K562 (cell line): ENCODE data around the gene MDC1. TPM values are rescaled to one million over a fixed set of nuclear protein-coding genes. Genes with fewer than 3 reads are reported as not detected.

Experiments
- ADNP ChIP-seq: fragments of 200-800 bp; sonication (Bioruptor generic); IDR thresholded peaks from 2 replicates; pipeline ENCODE4 v1.6.1; 2016; ENCODE audit warnings: missing genetic modification characterization, missing compliant biosample characterization
- BCOR ChIP-seq: fragments of 450-650 bp; IDR thresholded peaks from 2 replicates; pipeline ENCODE4 v1.6.1; 2016
- BRD9 ChIP-seq: fragments of 450-650 bp; IDR thresholded peaks from 2 replicates; pipeline ENCODE4 v1.6.1; 2018; ENCODE audit warnings: low read depth; ENCODE audit not compliant: partially characterized antibody
- CBX2 ChIP-seq: fragments of 200-600 bp; sonication (generic); IDR thresholded peaks from one replicate; pipeline ENCODE4 v1.6.1; 2012; ENCODE audit warnings: mild to moderate bottlenecking, low read length, inconsistent platforms; ENCODE audit not compliant: insufficient read depth, poor library complexity, severe bottlenecking
- CREB3 ChIP-seq: fragments of 450-650 bp; conservative IDR thresholded peaks from 2 replicates; pipeline ENCODE4 v1.6.1; 2016; ENCODE audit warnings: missing genetic modification characterization, low read depth, mild to moderate bottlenecking, missing compliant biosample characterization, moderate library complexity
- CTBP1 ChIP-seq: fragments of 450-650 bp; IDR thresholded peaks from 2 replicates; pipeline ENCODE4 v1.6.1; 2016; ENCODE audit warnings: borderline replicate concordance
- DPF2 ChIP-seq: fragments of 450-650 bp; IDR thresholded peaks from 2 replicates; pipeline ENCODE4 v1.6.1; 2016
- KDM1A ChIP-seq, 2 experiments: fragments of 450-650 bp; IDR thresholded peaks; 2 replicates each; pipeline ENCODE4 v1.6.1; 2016; ENCODE audit warnings: mild to moderate bottlenecking in 2 of 2
- MITF ChIP-seq: IDR thresholded peaks from 2 replicates; pipeline ENCODE4 v1.6.1; 2014; ENCODE audit warnings: antibody characterized with exemption
- POLR3G ChIP-seq: IDR thresholded peaks from 2 replicates; pipeline ENCODE4 v1.6.1; 2011; ENCODE audit not compliant: insufficient read length, insufficient replicate concordance; ENCODE audit errors: extremely low read depth
- SMARCB1 ChIP-seq: IDR thresholded peaks from 2 replicates; pipeline ENCODE4 v1.6.1; 2011; ENCODE audit warnings: improper control_type of control experiment, low read depth; ENCODE audit not compliant: insufficient read length
- SMARCE1 ChIP-seq: fragments of 450-650 bp; IDR thresholded peaks from 2 replicates; pipeline ENCODE4 v1.7.1; 2016; ENCODE audit warnings: mild to moderate bottlenecking
- SRSF1 ChIP-seq: fragments of 200-400 bp; formaldehyde crosslinking; IDR thresholded peaks from 2 replicates; pipeline ENCODE4 v1.6.1; 2017; ENCODE audit warnings: mild to moderate bottlenecking, low read depth, low read length, moderate library complexity
- TOE1 ChIP-seq, 2 experiments: fragments of 450-650 bp in 1 of 2; sonication (generic) in 1 of 2; formaldehyde crosslinking in 1 of 2; IDR thresholded peaks; 2 replicates each; pipeline versions ENCODE4 v1.7.1 to v1.8.0; 2016 to 2022; ENCODE audit warnings: borderline replicate concordance in 2 of 2, mild to moderate bottlenecking in 2 of 2, antibody characterized with exemption in 1 of 2, inconsistent platforms in 1 of 2, low read depth in 1 of 2, missing genetic modification reagents in 1 of 2, moderate library complexity in 1 of 2
- TSC22D4 ChIP-seq: fragments of 450-650 bp; IDR thresholded peaks from 2 replicates; pipeline ENCODE4 v1.6.1; 2016; ENCODE audit warnings: missing genetic modification characterization, missing biosample characterization, control low read depth
- WHSC1 ChIP-seq: IDR thresholded peaks from one replicate; pipeline ENCODE4 v1.6.1; 2012; ENCODE audit warnings: low read length, control low read depth, inconsistent platforms
- ZBTB2 ChIP-seq: fragments of 450-650 bp; IDR thresholded peaks from 2 replicates; pipeline ENCODE4 v1.6.1; 2016; ENCODE audit warnings: antibody characterized with exemption
- ZFP36 ChIP-seq: fragments of 150-350 bp; IDR thresholded peaks from 2 replicates; pipeline ENCODE4 v1.6.1; 2018; ENCODE audit warnings: low read length, low read depth; ENCODE audit not compliant: partially characterized antibody
- polyA plus RNA-seq, 8 experiments: library from polyadenylated mRNA; depleted of rRNA in 4 of 8; stranded (reverse) in 5 of 8; unstranded in 3 of 8; fragments of >200 nt; fragmentation: Nextera tagmentation in 2 of 8; fragmentation: Illumina TruSeq in 1 of 8; extraction: Ambion mirVana in 2 of 8; extraction: Trizol in 1 of 8; gene quantifications; 2 replicates each; pipeline versions ENCODE4 v1.2.1 to v1.2.3, GENCODE V29; 2011 to 2014; ENCODE audit warnings: inconsistent platforms in 1 of 8, missing spikeins in 1 of 8
- total RNA-seq, 7 experiments: library from RNA; depleted of rRNA in 6 of 7; stranded (reverse); fragments of >200 nt in 6 of 7; fragmentation: Illumina TruSeq in 2 of 7; extraction: Trizol in 2 of 7; gene quantifications; 2 replicates each; pipeline versions ENCODE4 v1.2.1 to v1.2.3, GENCODE V29; 2011 to 2021; ENCODE audit warnings: low replicate concordance in 1 of 7
- TF ChIP-seq, protein P1 (sequence below): IDR thresholded peaks from 3 replicates; pipeline ENCODE4 v1.6.1; 2011; ENCODE audit warnings: borderline replicate concordance, mild to moderate bottlenecking, moderate library complexity; ENCODE audit not compliant: insufficient read length; ENCODE audit errors: extremely low read depth
- TF ChIP-seq, protein P2 (sequence below): fragments of 250-450 bp; sonication (Bioruptor Pico); IDR thresholded peaks from 2 replicates; pipeline ENCODE4 v1.8.0; 2022; ENCODE audit warnings: moderate library complexity, mild to moderate bottlenecking, inconsistent platforms

The MDC1 gene
- total and polyA plus RNA-seq, 9 of the 15 experiments (the other 6 are each of a cell fraction or from before 2014, with no cell fraction given): 8.2 to 114 (median 20.0) TPM

- TF ChIP-seq, protein P1, sequence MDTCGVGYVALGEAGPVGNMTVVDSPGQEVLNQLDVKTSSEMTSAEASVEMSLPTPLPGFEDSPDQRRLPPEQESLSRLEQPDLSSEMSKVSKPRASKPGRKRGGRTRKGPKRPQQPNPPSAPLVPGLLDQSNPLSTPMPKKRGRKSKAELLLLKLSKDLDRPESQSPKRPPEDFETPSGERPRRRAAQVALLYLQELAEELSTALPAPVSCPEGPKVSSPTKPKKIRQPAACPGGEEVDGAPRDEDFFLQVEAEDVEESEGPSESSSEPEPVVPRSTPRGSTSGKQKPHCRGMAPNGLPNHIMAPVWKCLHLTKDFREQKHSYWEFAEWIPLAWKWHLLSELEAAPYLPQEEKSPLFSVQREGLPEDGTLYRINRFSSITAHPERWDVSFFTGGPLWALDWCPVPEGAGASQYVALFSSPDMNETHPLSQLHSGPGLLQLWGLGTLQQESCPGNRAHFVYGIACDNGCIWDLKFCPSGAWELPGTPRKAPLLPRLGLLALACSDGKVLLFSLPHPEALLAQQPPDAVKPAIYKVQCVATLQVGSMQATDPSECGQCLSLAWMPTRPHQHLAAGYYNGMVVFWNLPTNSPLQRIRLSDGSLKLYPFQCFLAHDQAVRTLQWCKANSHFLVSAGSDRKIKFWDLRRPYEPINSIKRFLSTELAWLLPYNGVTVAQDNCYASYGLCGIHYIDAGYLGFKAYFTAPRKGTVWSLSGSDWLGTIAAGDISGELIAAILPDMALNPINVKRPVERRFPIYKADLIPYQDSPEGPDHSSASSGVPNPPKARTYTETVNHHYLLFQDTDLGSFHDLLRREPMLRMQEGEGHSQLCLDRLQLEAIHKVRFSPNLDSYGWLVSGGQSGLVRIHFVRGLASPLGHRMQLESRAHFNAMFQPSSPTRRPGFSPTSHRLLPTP: no peak
- TF ChIP-seq BCOR (peak; percentile 42; the same call in 1 of the 2 replicates), SMARCB1 (no peak), MITF (no peak), ADNP (no peak), SMARCE1 (no peak), CBX2 (no peak), BRD9 (peak; percentile 62), DPF2 (peak; percentile 49; the same call in 1 of the 2 replicates), WHSC1 (no peak), SRSF1 (no peak), ZFP36 (peak; percentile 21), TSC22D4 (tag) (no peak), KDM1A (IDR thresholded peaks at IDR 0.05) (0 out of 4 replicates have a peak, but pooled peaks of 1 of the 2 experiments have one; percentile 18), CTBP1 (peak; percentile 58), ZBTB2 (no peak), TOE1 (IDR thresholded peaks at IDR 0.05; ENCODE audit: borderline replicate concordance) (peak; percentile 90), TOE1 (CRISPR knock-in tag; IDR thresholded peaks at IDR 0.05; ENCODE audit: borderline replicate concordance, low read depth) (no peak; the same call in 1 of the 2 replicates), CREB3 (tag) (no peak), POLR3G (no peak)
- TF ChIP-seq, protein P2, sequence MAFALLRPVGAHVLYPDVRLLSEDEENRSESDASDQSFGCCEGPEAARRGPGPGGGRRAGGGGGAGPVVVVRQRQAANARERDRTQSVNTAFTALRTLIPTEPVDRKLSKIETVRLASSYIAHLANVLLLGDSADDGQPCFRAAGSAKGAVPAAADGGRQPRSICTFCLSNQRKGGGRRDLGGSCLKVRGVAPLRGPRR: no peak
These were observed 44.4 kb downstream of the MDC1 start, which contains the start of gene DHX16 (continued) for GRCh38 chr6:30672445-30673253.
